IPS DF 6.9 (cell line): ENCODE data around the gene GDPD5.

Experiments used
- DNase-seq: peaks from one replicate; pipeline ENCODE4 v3.0.0-alpha.2; 2013; ENCODE audit warnings: low read depth, low spot score
- H3K27ac ChIP-seq: one replicate; pipeline ENCODE4 v1.5.1; 2013; ENCODE audit warnings: low read length, control low read depth
- H3K27me3 ChIP-seq: 2 replicates; pipeline ENCODE4 v1.6.1; 2013; ENCODE audit warnings: mild to moderate bottlenecking, low read length; ENCODE audit not compliant: control insufficient read depth, insufficient read depth
- H3K36me3 ChIP-seq: 2 replicates; pipeline ENCODE4 v1.6.1; 2013; ENCODE audit warnings: low read length; ENCODE audit not compliant: control insufficient read depth, insufficient read depth
- H3K4me1 ChIP-seq: 2 replicates; pipeline ENCODE4 v1.6.1; 2013; ENCODE audit warnings: low read length; ENCODE audit not compliant: control insufficient read depth, insufficient read depth
- H3K4me3 ChIP-seq: 2 replicates; pipeline ENCODE4 v1.5.1; 2013; ENCODE audit warnings: mild to moderate bottlenecking, low read length
- H3K9me3 ChIP-seq: 2 replicates; pipeline ENCODE4 v1.6.1; 2013; ENCODE audit warnings: low read length, inconsistent platforms; ENCODE audit not compliant: control insufficient read depth, insufficient read depth
- WGBS: extraction: QIAGEN DNeasy Blood & Tissue Kit; methylation state at CpG from one replicate; pipeline ENCODE4 v1.1.7; 2013; ENCODE audit warnings: mixed read lengths, missing lambda C conversion rate; ENCODE audit not compliant: insufficient read length, insufficient coverage; 5-methylcytosine and 5-hydroxymethylcytosine counted together

The GDPD5 gene

DNA sequence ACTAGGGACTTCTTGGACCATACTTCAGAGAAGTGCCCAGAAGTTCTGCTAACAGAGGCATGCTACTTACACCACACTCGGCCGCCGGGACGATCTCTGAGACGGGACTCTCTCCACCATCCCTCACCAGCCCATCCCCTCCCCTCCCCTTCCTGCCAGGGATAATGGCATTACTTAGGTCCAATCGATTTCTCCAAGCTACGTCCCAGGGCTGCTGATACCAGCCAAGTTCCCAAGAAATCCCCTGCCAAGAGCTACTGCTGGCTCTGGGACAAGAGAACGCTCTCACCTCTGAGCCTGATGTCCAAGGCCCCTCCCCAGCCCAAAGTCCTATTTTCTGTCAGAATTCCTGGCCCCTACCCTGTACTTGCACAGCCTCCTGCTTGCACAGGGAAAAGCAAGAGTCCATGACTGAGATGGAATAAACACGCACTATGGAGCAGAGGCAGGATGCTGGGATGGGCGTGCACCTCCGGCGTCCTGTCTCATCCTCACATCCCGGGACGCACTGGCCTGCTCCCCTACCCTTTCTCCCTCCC is 42.7 kb downstream of the GDPD5 start:
- H3K4me3 ChIP-seq, result no peak overlapping the region
- no CpG with 5 or more reads among the region's 14 CpGs for WGBS
- no peaks in the 10 kb centered on the region for H3K4me1 ChIP-seq

GRCh38 chr11:75481922-75482606 is 43.7 kb downstream of the GDPD5 start:
- no peaks in the 10 kb centered on the region for H3K9me3 ChIP-seq
- H3K4me1 ChIP-seq, result no peaks in the 10 kb centered on the region
- WGBS, result no CpG with 5 or more reads among the region's 12 CpGs
- DNase-seq, result no peak
- no peak overlapping the region for H3K27ac ChIP-seq
- no peak overlapping the region for H3K4me3 ChIP-seq
- no peaks in the 10 kb centered on the region for H3K36me3 ChIP-seq
- H3K27me3 ChIP-seq, result no peaks in the 10 kb centered on the region

More for the DNA sequence above, 42.7 kb downstream of the GDPD5 start:
- Histone ChIP-seq H3K27me3 (no peaks in the 10 kb centered on the region), H3K27ac (no peak overlapping the region), H3K9me3 (no peaks in the 10 kb centered on the region), H3K36me3 (no peaks in the 10 kb centered on the region)
- no peak for DNase-seq

GRCh38 chr11:75481223-75481921 is 44.4 kb downstream of the GDPD5 start:
- Histone ChIP-seq H3K36me3 (no peaks in the 10 kb centered on the region), H3K4me1 (no peaks in the 10 kb centered on the region), H3K4me3 (no peak overlapping the region), H3K27me3 (no peaks in the 10 kb centered on the region), H3K27ac (no peak overlapping the region), H3K9me3 (no peaks in the 10 kb centered on the region)
- no peak for DNase-seq
- no CpG with 5 or more reads among the region's 9 CpGs for WGBS

- no peaks in the 10 kb centered on the region for H3K27me3 ChIP-seq
- H3K27ac ChIP-seq, result no peak overlapping the region
- WGBS, result no CpG with 5 or more reads among the region's 10 CpGs
- no peaks in the 10 kb centered on the region for H3K9me3 ChIP-seq
- H3K36me3 ChIP-seq, result no peaks in the 10 kb centered on the region
- H3K4me1 ChIP-seq, result peaks cover 3% of the 10 kb centered on the region
- H3K4me3 ChIP-seq, result no peak overlapping the region
- no peak for DNase-seq
These were observed 45.3 kb downstream of the GDPD5 start for GRCh38 chr11:75480185-75481175.

DNA sequence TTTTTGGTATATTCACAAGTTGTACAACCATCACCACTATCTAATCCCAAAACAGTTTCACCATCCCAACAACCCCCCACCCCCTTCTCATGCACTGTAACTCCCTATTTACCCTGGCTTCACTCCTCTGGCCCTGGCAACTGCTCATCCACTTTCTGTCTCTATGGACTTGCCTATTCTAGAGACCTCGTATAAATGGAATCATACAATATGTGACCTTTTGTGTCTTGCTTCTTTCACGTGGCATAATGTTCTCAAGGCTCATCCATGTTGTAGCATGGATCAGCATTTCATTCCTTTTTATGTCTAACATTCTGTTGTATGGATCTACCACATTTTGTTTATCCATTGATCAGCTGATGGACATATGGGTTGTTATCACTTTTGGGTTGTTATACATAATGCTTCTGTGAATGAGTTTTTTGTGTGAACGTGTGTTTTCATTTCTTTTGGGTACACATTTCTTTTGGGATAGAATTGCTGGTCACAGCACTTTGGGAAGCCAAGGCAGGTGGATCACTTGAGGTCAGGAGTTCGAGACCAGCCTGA is 46.1 kb downstream of the GDPD5 start:
- no peak for DNase-seq
- H3K27me3 ChIP-seq, result no peaks in the 10 kb centered on the region
- no peaks in the 10 kb centered on the region for H3K9me3 ChIP-seq
- H3K36me3 ChIP-seq, result no peaks in the 10 kb centered on the region
- no peak overlapping the region for H3K27ac ChIP-seq
- peaks cover 3% of the 10 kb centered on the region for H3K4me1 ChIP-seq
- WGBS, result no CpG with 5 or more reads among the region's 4 CpGs
- H3K4me3 ChIP-seq, result no peak overlapping the region

DNA sequence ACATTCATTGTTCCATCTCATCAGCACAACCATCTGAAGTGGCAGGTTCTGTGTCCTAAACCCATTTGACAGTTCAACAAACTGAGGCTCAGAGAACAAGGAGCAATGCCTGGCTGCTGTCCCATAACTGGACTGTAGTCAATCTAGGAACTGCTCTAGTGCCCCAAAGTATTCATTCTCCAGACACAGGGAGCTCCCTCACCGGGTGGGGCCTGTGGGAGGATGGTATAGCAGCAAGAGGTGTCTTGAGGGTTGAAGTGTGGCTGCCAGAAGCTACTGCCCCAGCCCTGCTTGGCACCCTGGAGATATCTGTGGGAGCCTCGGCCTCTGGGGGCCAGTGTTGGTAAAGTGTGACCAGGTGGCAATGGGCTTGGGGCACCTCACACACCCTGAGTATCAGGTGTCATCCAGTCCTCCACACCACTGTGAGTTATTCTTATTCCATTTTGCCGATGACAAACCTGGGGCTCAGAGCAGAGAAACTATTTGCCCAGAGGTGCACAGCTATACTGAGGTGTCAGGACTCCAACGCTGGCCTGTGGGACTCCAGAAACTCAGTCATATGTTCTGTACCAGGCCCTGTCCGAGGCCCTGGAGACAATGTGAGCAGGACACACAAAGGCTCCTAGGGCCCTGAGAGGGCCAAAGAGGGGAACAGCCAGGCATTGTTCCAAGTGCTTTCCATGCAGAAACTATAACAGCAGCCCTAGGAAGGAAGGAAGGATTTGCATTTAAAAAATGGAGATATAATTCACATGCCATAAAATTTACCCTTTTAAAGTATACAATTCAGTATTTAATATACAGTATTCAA is 46.8 kb downstream of the GDPD5 start:
- Histone ChIP-seq H3K9me3 (no peaks in the 10 kb centered on the region), H3K4me1 (peaks cover 3% of the 10 kb centered on the region), H3K36me3 (no peaks in the 10 kb centered on the region), H3K27ac (no peak overlapping the region), H3K4me3 (no peak overlapping the region), H3K27me3 (no peaks in the 10 kb centered on the region)
- no peak for DNase-seq
- WGBS, result no CpG with 5 or more reads among the region's 5 CpGs

DNA sequence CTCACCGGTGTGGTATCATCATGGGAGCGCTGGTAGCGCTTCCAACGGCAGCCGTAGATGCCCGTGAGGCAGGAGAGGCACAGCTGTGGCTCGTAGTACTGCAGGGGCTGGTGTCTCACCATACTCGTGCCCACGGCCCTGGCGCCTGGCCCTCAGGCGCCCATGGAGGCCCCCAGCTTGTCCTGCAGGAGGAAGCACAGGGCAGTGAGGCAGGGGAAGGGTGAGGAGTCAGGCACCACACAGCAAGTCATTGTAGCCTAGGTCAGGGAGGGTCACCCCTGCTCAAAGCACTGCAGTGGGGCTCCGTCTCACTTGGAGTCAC is 48.2 kb downstream of the GDPD5 start:
- no CpG with 5 or more reads among the region's 12 CpGs for WGBS
- H3K27me3 ChIP-seq, result no peaks in the 10 kb centered on the region
- H3K4me3 ChIP-seq, result no peak overlapping the region
- DNase-seq, result no peak
- H3K36me3 ChIP-seq, result no peaks in the 10 kb centered on the region
- H3K9me3 ChIP-seq, result no peaks in the 10 kb centered on the region
- H3K4me1 ChIP-seq, result peaks cover 3% of the 10 kb centered on the region
- H3K27ac ChIP-seq, result no peak overlapping the region

- H3K27me3 ChIP-seq, result no peaks in the 10 kb centered on the region
- DNase-seq, result no peak
- H3K4me1 ChIP-seq, result peaks cover 3% of the 10 kb centered on the region
- H3K4me3 ChIP-seq, result no peak overlapping the region
- no peak overlapping the region for H3K27ac ChIP-seq
- no peaks in the 10 kb centered on the region for H3K9me3 ChIP-seq
- no CpG with 5 or more reads among the region's 10 CpGs for WGBS
- H3K36me3 ChIP-seq, result no peaks in the 10 kb centered on the region
These were observed 48.8 kb downstream of the GDPD5 start for GRCh38 chr11:75476739-75477613.
